ENCODE measurements around the gene ATG9B. TPM values are rescaled to one million over a fixed set of nuclear protein-coding genes. Genes with fewer than 3 reads are reported as not detected.

Gene ATG9B
- total and polyA plus RNA-seq, 2 of the 13 experiments (the other 11 are each of a cell fraction or from before 2014, with no cell fraction given) = 0.24 TPM; not detected in 1

GRCh38 chr7:151057989-151058780 lies 33.9 kb upstream of the ATG9B start (continued):
- TF ChIP-seq ZNF691 (CRISPR knock-in tag; IDR thresholded peaks at IDR 0.05; ENCODE audit: borderline replicate concordance, low read depth) (no peak), THAP9 (CRISPR knock-in tag; IDR thresholded peaks at IDR 0.05; ENCODE audit: borderline replicate concordance) (peak; percentile 56; the same call in 1 of the 2 replicates), ZNF678 (CRISPR knock-in tag; IDR thresholded peaks at IDR 0.05) (no peak), ZHX2 (IDR thresholded peaks at IDR 0.05; ENCODE audit: low read depth) (peak; percentile 65), ZHX2 (CRISPR knock-in tag; IDR thresholded peaks at IDR 0.05; ENCODE audit: borderline replicate concordance) (0 out of 2 replicates have a peak, but pooled peaks have one; percentile 44), FIP1L1 (IDR thresholded peaks at IDR 0.05; ENCODE audit: borderline replicate concordance, insufficient read depth, low read depth, low read length) (0 out of 2 replicates have a peak, but pooled peaks have one; percentile 30), ZNF576 (CRISPR knock-in tag; IDR thresholded peaks at IDR 0.05) (no peak), KDM5A (IDR thresholded peaks at IDR 0.05; ENCODE audit: borderline replicate concordance, low read length) (no peak; the same call in 1 of the 2 replicates), ARNT2 (CRISPR knock-in tag; IDR thresholded peaks at IDR 0.05; ENCODE audit: low read depth) (peak; percentile 86), SNRNP70 (IDR thresholded peaks at IDR 0.05; ENCODE audit: low read depth, low read length) (no peak), HOMEZ (CRISPR knock-in tag; IDR thresholded peaks at IDR 0.05; ENCODE audit: low read depth) (no peak; the same call in 1 of the 2 replicates), ZNF251 (CRISPR knock-in tag; IDR thresholded peaks at IDR 0.05) (no peak), ZNF782 (CRISPR knock-in tag; IDR thresholded peaks at IDR 0.05; ENCODE audit: borderline replicate concordance) (peak; percentile 73; the same call in 1 of the 2 replicates), ZFP82 (CRISPR knock-in tag; IDR thresholded peaks at IDR 0.05; ENCODE audit: borderline replicate concordance) (no peak), SP2 (CRISPR knock-in tag; IDR thresholded peaks at IDR 0.05) (no peak), ZNF383 (CRISPR knock-in tag; IDR thresholded peaks at IDR 0.05; ENCODE audit: borderline replicate concordance) (no peak)
